Measurements from ENCODE around the gene TPCN1. TPM values are rescaled to one million over a fixed set of nuclear protein-coding genes. Genes with fewer than 3 reads are reported as not detected.

Gene TPCN1
- polyA plus RNA-seq, 1 of the 3 experiments (the other 2 are of a cell fraction) = 15.7 TPM

DNA sequence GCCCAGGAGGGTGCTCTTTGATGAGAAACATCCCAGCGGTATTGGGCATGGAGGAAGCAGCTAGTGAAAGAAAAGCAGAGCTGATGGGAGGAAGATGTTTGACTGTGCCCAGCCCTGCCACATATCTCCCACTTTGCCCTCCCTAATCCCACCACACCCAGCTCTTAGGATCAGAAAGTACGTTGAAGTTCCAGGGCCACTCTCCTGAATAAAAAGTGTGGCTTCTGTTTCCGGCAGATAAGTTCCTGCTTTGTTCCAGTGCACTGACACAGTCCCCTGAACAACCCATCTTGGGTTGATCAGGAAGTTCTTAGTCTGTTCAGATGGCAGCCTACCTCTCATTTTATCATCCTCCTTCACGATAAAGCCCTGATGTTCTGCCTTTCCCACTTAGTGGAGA, 16.5 kb downstream of the TPCN1 start:
- H3K4me3 ChIP-seq (ENCODE audit: low read depth in 2 of 2, low read length in 1 of 2) = no peak overlapping the region
- no peak overlapping the region for H3K9ac ChIP-seq
- peaks cover 5 to 18% of the 10 kb centered on the region in 2 experiments; a peak in 2 of 4 replicates for H3K4me1 ChIP-seq (ENCODE audit: control insufficient read depth in 1 of 2, insufficient read depth in 2 of 2, low read depth in 1 of 2, low read length in 1 of 2)
- peaks cover 0 to 2% of the 10 kb centered on the region in 2 experiments for H3K36me3 ChIP-seq (replicated peaks in 1 of 2; ENCODE audit: control insufficient read depth in 1 of 2, insufficient read depth in 2 of 2, low read length in 1 of 2)
- TF ChIP-seq MEF2A (IDR thresholded peaks at IDR 0.05; ENCODE audit: borderline replicate concordance, low read depth) (no peak), FOXJ3 (CRISPR knock-in tag; IDR thresholded peaks at IDR 0.05) (no peak), CTCF (IDR thresholded peaks at IDR 0.05) (no peak), TCF12 (IDR thresholded peaks at IDR 0.05) (no peak), CHD2 (IDR thresholded peaks at IDR 0.05; ENCODE audit: low read length, partially characterized antibody) (no peak), MXI1 (IDR thresholded peaks at IDR 0.05; ENCODE audit: low read depth, low read length) (no peak), FOXM1 (IDR thresholded peaks at IDR 0.05; ENCODE audit: low read depth) (no peak), USF1 (IDR thresholded peaks at IDR 0.05; ENCODE audit: borderline replicate concordance, low read depth) (no peak), IRF3 (IDR thresholded peaks at IDR 0.05; ENCODE audit: low read depth, low read length) (no peak), RFX5 (IDR thresholded peaks at IDR 0.05; ENCODE audit: low read length) (no peak), TEAD4 (IDR thresholded peaks at IDR 0.05; ENCODE audit: borderline replicate concordance, insufficient read depth) (no peak), EZH2phosphoT487 (IDR thresholded peaks at IDR 0.05; ENCODE audit: borderline replicate concordance, low read depth) (no peak), SMC3 (IDR thresholded peaks at IDR 0.05; ENCODE audit: low read depth, low read length) (no peak), EP300 (IDR thresholded peaks at IDR 0.05; ENCODE audit: borderline replicate concordance in 1 of 2, low read depth in 1 of 2, low read length in 1 of 2) (no peak), JUND (IDR thresholded peaks at IDR 0.05) (no peak), USF2 (IDR thresholded peaks at IDR 0.05; ENCODE audit: borderline replicate concordance, low read depth, low read length) (no peak)
- TF ChIP-seq, protein P1, sequence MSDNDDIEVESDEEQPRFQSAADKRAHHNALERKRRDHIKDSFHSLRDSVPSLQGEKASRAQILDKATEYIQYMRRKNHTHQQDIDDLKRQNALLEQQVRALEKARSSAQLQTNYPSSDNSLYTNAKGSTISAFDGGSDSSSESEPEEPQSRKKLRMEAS (IDR thresholded peaks at IDR 0.05; ENCODE audit: low read depth) = no peak
- ChIA-PET POLR2A (no interaction called here), CTCF (interaction anchor here (1.0 to 1.7 kb wide), 3 partner anchors 17 to 76 kb away, joined by 3 to 4 read pairs (median 4); no protein-coding TSS in a partner anchor)
- 99% methylated on average over 4 of the region's 4 CpGs for WGBS (ENCODE audit: low lambda C conversion rate)
- no peaks in the 10 kb centered on the region for H3K9me3 ChIP-seq
- H3K27ac ChIP-seq (ENCODE audit: low read depth in 2 of 2, low read length in 1 of 2) = no peak overlapping the region
- H4K20me1 ChIP-seq (ENCODE audit: insufficient read depth) = no peaks in the 10 kb centered on the region
- no peak overlapping the region for H2AFZ ChIP-seq (ENCODE audit: low read depth)
- no peak overlapping the region for H3K4me2 ChIP-seq
- no peaks in the 10 kb centered on the region for H3K9me2 ChIP-seq
- no peak for DNase-seq
- no peaks in the 10 kb centered on the region for H3K27me3 ChIP-seq (ENCODE audit: insufficient read depth)
- peaks cover 3% of the 10 kb centered on the region for H3F3A ChIP-seq (replicated peaks; ENCODE audit: insufficient read depth)
- no peaks in the 10 kb centered on the region for H3K79me2 ChIP-seq (ENCODE audit: insufficient read depth)
